GM21717 (cell line): ENCODE results near the gene FOXP4.

ENCODE experiments used
- ATAC-seq: cut with Tn5 transposase; IDR thresholded peaks from one replicate; pipeline ENCODE4 v1.9.1; 2021; ENCODE audit warnings: mild to moderate bottlenecking, moderate library complexity; ENCODE audit not compliant: unreplicated experiment

FOXP4 gene

DNA sequence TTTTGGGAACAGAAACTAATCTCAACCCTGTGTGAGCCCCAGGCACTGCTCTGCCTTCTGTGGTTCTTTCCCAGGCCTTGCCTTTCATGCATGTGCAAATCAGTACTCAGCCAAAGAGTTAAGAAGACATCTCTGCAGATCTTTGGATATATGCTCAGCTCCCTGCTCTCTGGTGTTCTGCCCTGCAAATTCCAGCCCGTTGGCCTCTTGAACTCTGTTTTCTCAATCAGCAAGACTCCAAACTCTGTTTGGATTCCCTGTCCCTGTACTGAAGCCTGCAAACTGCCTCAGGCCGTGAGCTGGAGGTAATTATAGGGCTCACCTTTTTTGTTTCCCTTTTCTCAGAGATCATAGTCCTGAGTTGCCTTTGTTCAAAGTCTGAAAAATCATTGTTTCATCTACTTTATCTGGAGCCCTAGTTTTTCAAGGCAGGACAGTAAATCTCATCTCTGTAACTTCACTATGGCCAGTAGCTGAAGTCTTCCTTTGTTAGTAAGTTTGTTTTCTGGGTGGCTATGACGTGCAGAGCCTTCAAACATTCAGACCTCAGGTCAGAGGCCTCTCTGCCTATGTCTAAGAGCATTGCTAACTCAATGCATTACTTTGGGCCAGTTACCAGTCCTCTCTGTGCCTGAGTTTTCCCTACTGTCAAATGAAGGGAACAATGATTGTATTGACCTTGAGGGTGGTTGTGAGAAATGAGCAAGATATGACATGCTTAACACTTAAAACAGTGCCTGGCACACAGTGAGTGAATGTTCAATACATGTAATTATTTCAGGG is 76.2 kb downstream of the FOXP4 start:
- no peak for ATAC-seq

DNA sequence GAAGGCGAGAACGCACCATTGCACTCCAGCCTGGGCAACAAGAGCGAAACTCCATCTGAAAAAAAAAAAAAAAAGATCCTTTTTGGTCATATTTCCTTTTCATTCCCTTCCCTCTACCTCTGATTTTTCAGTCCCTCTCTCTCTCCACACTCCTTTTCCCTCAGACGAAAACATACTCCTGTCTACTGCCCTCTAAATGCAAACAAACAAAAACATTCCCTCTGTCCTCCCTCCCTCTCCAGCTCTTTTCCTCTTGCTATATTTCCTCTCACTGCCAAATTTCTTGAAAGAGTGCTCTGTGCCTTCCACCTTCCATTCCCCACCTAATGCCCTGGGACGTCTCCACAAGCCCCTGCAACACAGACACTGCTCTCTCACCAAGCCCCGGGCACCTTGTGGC is 77.1 kb downstream of the FOXP4 start:
- ATAC-seq = no peak

GRCh38 chr6:41624621-41625380 is 78.6 kb downstream of the FOXP4 start:
- ATAC-seq = no peak

GRCh38 chr6:41625442-41625841 is 79.3 kb downstream of the FOXP4 start:
- no peak for ATAC-seq

DNA sequence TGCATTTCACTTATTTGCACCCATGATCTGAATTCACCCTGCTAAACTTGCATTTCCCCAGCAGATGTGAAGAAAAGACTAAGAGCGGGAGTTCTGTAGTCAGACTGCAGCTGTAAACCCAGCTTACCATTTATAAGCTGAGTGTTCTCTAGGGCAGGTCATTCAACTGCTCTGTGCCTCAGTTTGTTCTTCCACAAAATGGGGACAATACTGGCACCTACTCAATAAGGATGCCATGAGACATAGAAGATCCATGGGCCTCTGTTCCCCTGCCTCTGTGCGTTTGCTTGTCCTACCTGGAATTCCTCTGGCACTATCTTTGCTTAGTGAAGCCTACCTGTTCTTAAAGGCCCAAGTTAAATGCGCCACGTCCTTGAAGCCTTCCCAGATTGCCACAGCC is 79.8 kb downstream of the FOXP4 start:
- ATAC-seq = no peak

DNA sequence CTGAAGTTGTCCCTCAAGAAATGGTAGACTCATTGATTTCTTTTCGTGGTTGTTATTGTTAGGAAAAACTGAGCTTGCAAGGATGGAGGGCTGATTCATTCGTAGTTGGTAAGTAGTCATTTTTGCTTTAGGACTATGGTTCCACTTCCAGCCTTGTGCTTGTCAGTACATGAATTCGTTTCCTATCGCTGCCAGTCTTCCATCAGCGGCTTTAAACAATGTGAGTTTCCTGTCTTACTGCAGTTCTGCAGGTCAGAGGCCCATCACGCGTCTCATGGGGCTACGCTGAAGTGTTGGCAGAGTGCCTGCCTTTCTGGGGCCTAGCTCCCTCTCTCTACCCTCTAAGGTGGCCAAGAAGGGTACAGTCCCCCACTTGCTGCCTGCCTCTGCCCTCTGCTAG is 80.7 kb downstream of the FOXP4 start:
- ATAC-seq = no peak

- no peak for ATAC-seq
These were observed 82.9 kb downstream of the FOXP4 start for GRCh38 chr6:41629128-41629527.

DNA sequence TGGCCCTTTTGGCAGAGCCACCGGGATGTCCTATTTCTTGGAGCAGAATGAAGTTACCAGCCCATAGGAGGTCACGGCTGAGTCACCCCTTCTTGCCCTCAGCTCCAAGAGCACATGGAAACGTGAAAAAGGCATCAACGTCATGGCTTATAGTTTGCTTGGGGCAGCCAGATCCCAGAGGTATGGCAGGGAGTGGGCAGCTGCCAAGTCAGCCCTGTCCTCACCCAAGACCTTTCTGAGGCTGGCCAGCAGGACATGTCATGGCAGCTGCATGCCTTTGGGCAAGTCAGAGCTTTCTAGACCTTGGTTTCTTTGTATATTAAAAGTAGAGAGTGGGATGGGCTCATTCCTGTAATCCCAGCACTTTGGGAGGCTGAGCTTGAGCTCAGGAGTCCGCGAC is 83.9 kb downstream of the FOXP4 start:
- ATAC-seq = no peak

DNA sequence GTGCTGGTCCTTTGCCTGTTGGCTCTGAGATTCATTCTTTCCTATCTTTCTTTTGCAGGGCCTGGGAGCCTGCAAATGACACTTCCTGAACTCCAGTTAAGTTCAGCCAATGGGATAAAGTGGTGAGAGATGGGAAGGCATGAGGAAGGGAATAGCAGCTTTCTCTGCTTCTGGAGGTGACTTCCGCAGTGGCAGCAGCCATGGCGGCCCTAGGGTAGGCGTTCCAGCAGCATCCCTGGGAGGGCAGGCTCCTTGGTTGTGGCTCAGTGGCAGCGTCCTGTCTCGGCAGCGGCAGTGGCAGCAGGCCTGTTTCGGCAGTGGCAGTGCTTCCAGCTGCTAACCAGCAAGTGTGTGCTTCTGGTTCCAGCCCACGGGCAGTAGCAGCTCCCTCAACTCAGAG is 84.8 kb downstream of the FOXP4 start:
- no peak for ATAC-seq

DNA sequence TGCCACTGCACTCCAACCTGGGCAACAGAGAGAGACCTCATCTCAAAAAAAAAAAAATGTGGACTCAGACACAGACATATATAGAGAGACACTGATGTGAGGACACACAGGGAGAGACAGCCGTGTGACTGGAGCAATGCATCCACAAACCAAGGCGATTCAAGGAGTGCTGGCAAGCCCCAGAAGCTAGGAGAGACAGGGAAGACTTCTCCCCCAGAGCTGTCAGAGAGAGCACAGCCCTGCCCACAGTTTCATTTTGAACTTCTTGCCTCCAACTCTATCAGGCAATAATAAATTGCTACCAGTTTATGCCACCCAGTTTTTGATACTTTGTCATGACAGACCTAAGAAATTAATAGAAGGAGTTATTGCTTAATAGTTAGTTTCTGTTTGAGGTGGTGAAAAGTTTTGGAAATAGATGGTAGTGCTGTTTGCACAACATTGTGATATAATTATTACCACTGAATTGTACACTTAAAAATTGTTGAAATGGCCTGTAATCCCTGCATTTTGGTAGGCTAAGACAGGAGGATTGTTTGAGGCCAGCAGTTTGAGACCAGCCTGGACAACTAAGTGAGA is 87.0 kb downstream of the FOXP4 start:
- no peak for ATAC-seq

DNA sequence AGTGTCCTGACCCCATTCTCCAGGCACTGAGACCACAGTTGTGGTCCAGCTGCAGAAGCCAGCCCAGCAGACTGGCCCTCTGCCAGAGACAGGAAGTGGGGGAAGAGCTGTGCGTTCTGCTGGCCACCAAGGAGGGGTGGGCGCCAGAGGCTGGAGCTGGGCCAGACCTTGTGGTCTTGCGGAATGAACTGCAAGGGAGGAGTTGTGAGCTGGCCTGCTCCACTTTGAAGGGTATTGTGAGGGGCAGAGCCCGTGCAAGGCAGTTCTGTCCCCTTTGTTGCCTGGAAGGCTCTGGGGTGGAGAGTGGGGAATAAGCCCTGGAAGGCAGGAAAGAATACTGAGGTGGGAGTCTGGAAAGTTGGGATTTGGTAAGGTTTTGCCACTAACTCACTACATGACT is 88.5 kb downstream of the FOXP4 start:
- ATAC-seq = no peak

GRCh38 chr6:41635365-41635764 is 89.2 kb downstream of the FOXP4 start:
- no peak for ATAC-seq

- ATAC-seq = no peak
These were observed 90.6 kb downstream of the FOXP4 start for GRCh38 chr6:41636833-41637193.

GRCh38 chr6:41637194-41638001 is 91.2 kb downstream of the FOXP4 start:
- ATAC-seq = no peak

DNA sequence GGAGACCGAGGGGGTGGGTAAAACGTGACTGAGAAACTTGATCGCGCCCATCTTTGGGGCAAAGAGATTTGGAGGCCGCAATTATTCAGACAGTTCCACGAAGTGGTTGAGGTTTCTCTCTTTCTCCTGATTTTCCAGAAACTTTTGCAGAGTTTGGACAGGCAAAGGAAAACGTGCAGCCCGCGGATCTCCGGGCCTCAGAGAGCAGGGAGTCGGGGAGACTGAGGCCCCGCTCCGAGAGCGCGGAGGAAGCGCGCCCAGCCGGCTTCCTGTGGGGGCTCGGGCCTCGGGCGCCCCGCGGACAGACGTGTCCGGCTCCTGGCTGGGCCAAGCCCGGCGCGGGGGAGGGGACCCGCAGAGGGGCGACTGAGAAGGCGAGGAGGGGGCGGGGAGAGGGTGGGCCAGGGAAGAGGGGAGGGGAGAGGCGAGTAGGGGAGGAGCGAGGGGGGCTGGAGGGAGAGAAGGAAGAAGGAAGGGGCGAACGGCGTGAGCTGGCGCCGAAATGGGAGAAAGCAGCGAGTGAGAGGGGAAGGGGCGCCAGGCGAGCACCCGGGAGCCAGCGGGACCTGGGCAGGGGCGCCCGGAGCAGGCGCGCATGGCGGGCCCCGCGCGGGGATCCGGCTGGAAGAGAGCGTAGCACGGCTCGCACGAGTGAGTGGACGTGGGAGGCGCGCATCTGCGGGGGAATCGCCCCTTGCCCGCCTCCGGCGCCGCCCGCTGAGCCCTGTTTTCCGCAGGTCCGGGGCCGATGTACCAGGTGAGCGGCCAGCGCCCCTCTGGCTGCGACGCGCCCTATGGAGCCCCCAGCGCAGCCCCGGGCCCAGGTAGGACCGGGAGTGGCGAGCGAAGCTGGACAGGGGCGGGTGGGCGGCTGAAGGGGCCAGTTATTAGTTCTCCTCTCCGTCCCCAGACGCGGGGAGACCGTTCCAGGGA is 92.1 kb downstream of the FOXP4 start, which contains the start of gene MDFI:
Gene MDFI, plus strand, starts transcription at position 467 of the 933 bp plus-strand sequence. Its CDS starts 282 bp downstream, at position 749.
- ATAC-seq = no peak

- ATAC-seq = no peak
These were observed 93.0 kb downstream of the FOXP4 start for GRCh38 chr6:41638935-41639808.

DNA sequence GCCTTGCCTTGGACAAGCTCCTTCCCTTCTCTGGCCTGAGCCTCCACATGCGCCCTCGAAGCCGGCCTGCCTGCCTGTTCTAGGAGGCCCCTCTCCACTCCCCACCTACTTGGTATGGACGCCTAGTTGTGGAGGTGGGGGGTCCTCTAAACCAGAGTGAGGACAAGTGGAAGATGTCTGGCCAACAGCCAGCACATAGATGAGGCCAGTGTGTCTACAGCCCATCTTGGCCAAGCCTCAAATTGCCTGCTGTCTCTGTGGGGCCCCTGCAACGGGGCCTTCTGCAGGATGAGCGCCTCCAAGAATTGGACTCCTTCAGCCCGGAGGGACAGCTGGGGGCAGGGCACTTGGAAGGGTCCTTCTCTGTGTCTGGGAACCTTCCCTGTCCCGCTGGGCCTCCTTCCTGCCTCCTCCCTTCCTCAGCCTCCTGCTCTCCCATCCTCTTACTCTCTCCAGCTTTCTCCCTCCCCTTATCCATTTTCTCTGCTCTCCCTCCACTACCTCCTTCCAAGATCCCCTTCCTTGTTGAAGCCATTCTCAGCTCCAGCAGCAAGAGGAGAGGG is 93.7 kb downstream of the FOXP4 start:
- no peak for ATAC-seq

- ATAC-seq = no peak
These were observed 94.2 kb downstream of the FOXP4 start for GRCh38 chr6:41640426-41640825.
